ENCODE results near the gene FIGN. TPM values are rescaled to one million over a fixed set of nuclear protein-coding genes. Genes with fewer than 3 reads are reported as not detected.

FIGN gene
- total RNA-seq, 6 experiments from 2014 or later, result 1.3 to 4.4 (median 2.0) TPM

DNA sequence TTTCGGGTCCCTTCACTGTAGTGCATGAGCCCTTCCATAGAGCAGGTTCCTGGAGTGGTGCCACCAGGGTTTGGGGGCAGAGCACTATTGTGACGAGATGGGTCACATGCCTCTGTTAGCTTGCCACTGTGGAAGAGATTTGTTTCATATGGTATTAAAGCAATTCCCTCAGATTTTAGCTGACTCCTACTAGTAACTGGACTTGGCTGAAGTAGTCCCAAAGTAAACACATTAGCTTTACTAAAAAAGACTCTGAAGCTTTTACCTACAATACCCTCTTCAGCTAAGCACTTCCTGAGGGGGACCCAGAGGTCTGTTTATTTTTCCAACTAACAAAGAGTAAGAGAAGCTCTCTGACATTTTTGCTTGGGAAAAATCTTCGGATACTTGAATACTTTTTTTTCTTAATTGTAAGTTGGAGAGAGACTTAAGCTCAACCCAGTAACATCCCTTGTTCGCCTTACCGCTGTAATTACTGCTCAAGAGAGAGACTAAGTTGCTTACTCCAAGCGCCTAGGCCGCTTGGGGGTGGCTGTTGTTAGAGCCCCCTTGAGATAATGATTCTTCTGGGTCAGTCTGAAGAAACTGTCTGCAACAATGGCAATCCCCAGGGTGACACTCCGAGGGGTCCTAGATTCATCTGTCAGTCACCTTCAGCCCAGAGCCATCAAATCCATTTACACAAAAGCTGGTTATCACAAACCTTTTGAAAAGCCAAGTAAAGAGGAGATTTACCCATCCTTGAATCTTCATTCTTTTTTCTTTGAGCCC, 177.4 kb downstream of the FIGN start:
- no peak overlapping the region for H3K27ac Mint-ChIP-seq
- TF ChIP-seq, protein P1, sequence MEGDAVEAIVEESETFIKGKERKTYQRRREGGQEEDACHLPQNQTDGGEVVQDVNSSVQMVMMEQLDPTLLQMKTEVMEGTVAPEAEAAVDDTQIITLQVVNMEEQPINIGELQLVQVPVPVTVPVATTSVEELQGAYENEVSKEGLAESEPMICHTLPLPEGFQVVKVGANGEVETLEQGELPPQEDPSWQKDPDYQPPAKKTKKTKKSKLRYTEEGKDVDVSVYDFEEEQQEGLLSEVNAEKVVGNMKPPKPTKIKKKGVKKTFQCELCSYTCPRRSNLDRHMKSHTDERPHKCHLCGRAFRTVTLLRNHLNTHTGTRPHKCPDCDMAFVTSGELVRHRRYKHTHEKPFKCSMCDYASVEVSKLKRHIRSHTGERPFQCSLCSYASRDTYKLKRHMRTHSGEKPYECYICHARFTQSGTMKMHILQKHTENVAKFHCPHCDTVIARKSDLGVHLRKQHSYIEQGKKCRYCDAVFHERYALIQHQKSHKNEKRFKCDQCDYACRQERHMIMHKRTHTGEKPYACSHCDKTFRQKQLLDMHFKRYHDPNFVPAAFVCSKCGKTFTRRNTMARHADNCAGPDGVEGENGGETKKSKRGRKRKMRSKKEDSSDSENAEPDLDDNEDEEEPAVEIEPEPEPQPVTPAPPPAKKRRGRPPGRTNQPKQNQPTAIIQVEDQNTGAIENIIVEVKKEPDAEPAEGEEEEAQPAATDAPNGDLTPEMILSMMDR (IDR thresholded peaks at IDR 0.05), result no peak
- no peak overlapping the region for H3K4me3 Mint-ChIP-seq
- H3K9me3 Mint-ChIP-seq, result no peaks in the 10 kb centered on the region
- H3K4me1 Mint-ChIP-seq (ENCODE audit: low read depth), result peaks cover 15% of the 10 kb centered on the region; the same call in 1 of the 2 replicates
- no peaks in the 10 kb centered on the region for H3K27me3 Mint-ChIP-seq (ENCODE audit: insufficient read depth)
- H3K36me3 Mint-ChIP-seq (ENCODE audit: low read depth), result no peaks in the 10 kb centered on the region
- no peak for DNase-seq

DNA sequence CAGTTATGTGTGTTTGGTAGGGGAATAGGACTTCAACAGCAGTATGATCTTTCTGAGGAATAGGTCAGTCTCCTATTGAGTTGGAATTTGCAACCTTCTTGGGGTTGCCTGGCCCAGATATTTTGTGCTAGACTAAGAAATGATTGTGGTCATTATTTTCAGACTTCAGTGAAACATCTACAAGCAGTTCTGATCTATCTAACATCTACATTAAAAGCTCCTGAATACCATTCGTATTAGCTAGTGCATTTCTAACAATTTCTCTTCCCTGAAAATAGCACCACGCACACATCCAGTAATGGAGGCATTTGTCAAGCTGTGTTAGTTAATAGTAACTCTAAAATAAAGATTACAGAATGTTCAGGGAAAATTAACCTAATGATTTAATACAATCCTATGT, 179.3 kb downstream of the FIGN start:
- Mint-ChIP-seq H3K27me3 (ENCODE audit: insufficient read depth) (no peaks in the 10 kb centered on the region), H3K27ac (no peak overlapping the region), H3K9me3 (no peaks in the 10 kb centered on the region), H3K4me3 (no peak overlapping the region), H3K36me3 (ENCODE audit: low read depth) (no peaks in the 10 kb centered on the region), H3K4me1 (ENCODE audit: low read depth) (peaks cover 15% of the 10 kb centered on the region; the same call in 1 of the 2 replicates)
- peak; percentile 16 for DNase-seq
- TF ChIP-seq, protein P1 (IDR thresholded peaks at IDR 0.05), result no peak

DNA sequence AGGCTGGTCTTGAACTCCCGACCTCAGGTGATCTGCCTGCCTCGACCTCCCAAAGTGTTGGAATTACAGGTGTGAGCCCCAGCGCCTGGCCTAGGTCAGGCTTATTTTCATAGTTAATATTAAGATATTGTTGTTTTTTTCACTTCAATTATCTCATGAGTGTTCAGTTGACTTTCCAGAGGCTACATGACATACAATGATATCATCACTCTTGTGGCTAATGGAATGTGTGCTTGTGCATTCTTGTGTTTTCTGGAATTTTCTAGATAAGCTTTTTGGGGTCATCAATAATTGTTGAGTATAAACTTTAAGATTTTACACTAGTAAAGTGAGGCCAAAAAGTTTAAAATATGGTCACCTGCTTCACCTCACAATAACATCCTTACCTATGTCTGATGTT, 180.9 kb downstream of the FIGN start:
- TF ChIP-seq, protein P1 (IDR thresholded peaks at IDR 0.05), result no peak
- no peaks in the 10 kb centered on the region for H3K27me3 Mint-ChIP-seq (ENCODE audit: insufficient read depth)
- H3K9me3 Mint-ChIP-seq, result no peaks in the 10 kb centered on the region
- H3K36me3 Mint-ChIP-seq (ENCODE audit: low read depth), result no peaks in the 10 kb centered on the region
- H3K4me1 Mint-ChIP-seq (ENCODE audit: low read depth), result peaks cover 15% of the 10 kb centered on the region; the same call in 1 of the 2 replicates
- no peak overlapping the region for H3K27ac Mint-ChIP-seq
- no peak for DNase-seq
- no peak overlapping the region for H3K4me3 Mint-ChIP-seq

DNA sequence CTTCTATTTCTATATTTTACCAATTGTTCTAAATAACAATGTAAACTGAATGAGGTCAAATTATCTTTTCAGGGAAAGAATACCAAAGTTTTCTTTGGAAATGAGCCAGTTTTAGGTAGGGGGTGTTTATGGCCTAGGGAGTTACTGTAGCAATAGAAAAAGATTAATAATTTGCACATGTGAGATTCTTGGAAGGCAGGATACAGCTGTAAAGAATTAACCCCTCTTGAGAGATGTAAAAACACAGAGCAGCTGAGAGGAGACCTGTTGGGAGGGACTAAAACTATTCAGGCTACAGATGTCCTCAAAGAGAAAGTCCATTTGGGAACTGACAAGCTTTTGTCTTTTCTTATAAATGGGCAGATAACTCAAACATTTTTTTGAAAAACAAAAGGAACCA, 182.2 kb downstream of the FIGN start:
- TF ChIP-seq, protein P1 (IDR thresholded peaks at IDR 0.05), result no peak
- Mint-ChIP-seq H3K9me3 (no peaks in the 10 kb centered on the region), H3K4me3 (no peak overlapping the region), H3K27ac (no peak overlapping the region), H3K36me3 (ENCODE audit: low read depth) (no peaks in the 10 kb centered on the region), H3K4me1 (ENCODE audit: low read depth) (peaks cover 15% of the 10 kb centered on the region; the same call in 1 of the 2 replicates), H3K27me3 (ENCODE audit: insufficient read depth) (no peaks in the 10 kb centered on the region)
- DNase-seq, result no peak

DNA sequence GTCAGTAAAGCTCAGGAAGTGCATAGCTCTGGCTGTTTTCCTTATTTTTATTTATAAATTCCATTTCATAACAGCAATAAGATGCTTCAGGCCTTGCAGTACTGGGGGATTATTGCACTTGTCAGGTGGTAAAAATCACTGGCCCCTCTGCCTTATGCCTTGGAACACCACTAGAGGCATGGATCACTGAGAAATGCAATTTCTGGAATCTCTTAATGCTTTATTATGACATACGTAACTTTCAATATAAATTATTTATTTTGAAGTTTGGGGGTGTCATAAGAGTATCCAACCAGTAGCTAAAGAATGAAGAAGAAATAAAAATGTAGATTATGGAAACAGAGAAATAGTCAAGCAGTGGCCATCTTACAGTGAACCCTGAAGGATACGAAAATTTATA, 183.1 kb downstream of the FIGN start:
- Mint-ChIP-seq H3K4me3 (no peak overlapping the region), H3K36me3 (ENCODE audit: low read depth) (no peaks in the 10 kb centered on the region), H3K27ac (no peak overlapping the region), H3K4me1 (ENCODE audit: low read depth) (peaks cover 15% of the 10 kb centered on the region; the same call in 1 of the 2 replicates), H3K27me3 (ENCODE audit: insufficient read depth) (no peaks in the 10 kb centered on the region), H3K9me3 (no peaks in the 10 kb centered on the region)
- DNase-seq, result no peak
- TF ChIP-seq, protein P1 (IDR thresholded peaks at IDR 0.05), result no peak

Measured in HFFc6 (cell line).